GM12878 (cell line): ENCODE data around the gene TSC22D1. TPM values are rescaled to one million over a fixed set of nuclear protein-coding genes. Genes with fewer than 3 reads are reported as not detected.

Source experiments
- ATAC-seq: fragments of 200-7000 bp; cut with Tn5 transposase; 3 replicates; pipeline ENCODE4 v1.9.1; 2020; ENCODE audit warnings: mild to moderate bottlenecking, moderate library complexity
- BruUV-seq: library from RNA; stranded (reverse); fragments of 400-500 nt; replicated peaks from 2 replicates; lab custom pipeline; 2021; lab: Mats Ljungman, UMichigan
- CTCF ChIA-PET: fragments of 300-600 bp; sonication (Branson Sonifier 250); formaldehyde crosslinking; extraction: SDS; loops from one replicate; lab custom pipeline; 2021; ENCODE audit warnings: inconsistent platforms; lab: Yijun Ruan, JAX
- POLR2A ChIA-PET: fragments of 350-600 bp; formaldehyde crosslinking; extraction: SDS; loops from one replicate; lab custom pipeline; 2021; ENCODE audit warnings: inconsistent platforms; lab: Charles Lee
- RAD21 ChIA-PET: fragments of 300-600 bp; sonication (Branson Sonifier 250); formaldehyde crosslinking; loops from one replicate; lab custom pipeline; 2023; ENCODE audit warnings: antibody characterized with exemption; ENCODE audit not compliant: unreplicated experiment; lab: Charles Lee
- SMC1A ChIA-PET: fragments of 300-600 bp; sonication (Branson Sonifier 250); formaldehyde crosslinking; loops from one replicate; lab custom pipeline; 2023; ENCODE audit not compliant: unreplicated experiment, uncharacterized antibody; lab: Charles Lee
- DNase-seq: peaks from one replicate; pipeline ENCODE4 v3.0.0-alpha.2; 2011; ENCODE audit warnings: low read depth, low spot score
- FAIRE-seq: peaks from 3 replicates; lab custom pipeline; 2011; peaks lifted over from hg19 to GRCh38; lab: Jason Lieb, UNC
- H2AFZ ChIP-seq: 2 replicates; pipeline ENCODE4 v1.6.0; 2011; ENCODE audit warnings: low read depth, low read length, control low read depth; ENCODE audit not compliant: control insufficient read depth
- H3K27ac ChIP-seq: 2 replicates; pipeline ENCODE4 v1.5.1; 2011; ENCODE audit warnings: control low read depth; ENCODE audit not compliant: control insufficient read depth, insufficient read depth
- H3K27me3 ChIP-seq, 2 experiments: replicated peaks in 1 of 2; 2 replicates each; pipeline versions ENCODE4 v1.6.0 to v1.6.1; 2011; ENCODE audit warnings: low read length in 1 of 2; ENCODE audit not compliant: control insufficient read depth in 2 of 2, insufficient read depth in 2 of 2
- H3K36me3 ChIP-seq, 2 experiments: 2 replicates each; pipeline ENCODE4 v1.5.1; 2011; ENCODE audit warnings: low read length in 1 of 2; ENCODE audit not compliant: control insufficient read depth in 2 of 2, insufficient read depth in 2 of 2
- H3K4me1 ChIP-seq: 2 replicates; pipeline ENCODE4 v1.6.1; 2011; ENCODE audit warnings: mild to moderate bottlenecking, low read length, moderate library complexity, mixed read lengths; ENCODE audit not compliant: control insufficient read depth, insufficient read depth
- H3K4me2 ChIP-seq: 2 replicates; pipeline ENCODE4 v1.6.0; 2011; ENCODE audit warnings: control low read depth; ENCODE audit not compliant: control insufficient read depth, insufficient read depth
- H3K4me3 ChIP-seq: fragments of 200-600 bp; sonication (generic); 2 replicates; pipeline ENCODE4 v1.5.1; 2016
- H3K79me2 ChIP-seq: 2 replicates; pipeline ENCODE4 v1.6.0; 2011; ENCODE audit warnings: low read length; ENCODE audit not compliant: control insufficient read depth, insufficient read depth
- H3K9ac ChIP-seq: 2 replicates; pipeline ENCODE4 v1.8.0; 2011; ENCODE audit warnings: low read length, control low read depth, mixed read lengths; ENCODE audit not compliant: control insufficient read depth, insufficient read depth
- H3K9me3 ChIP-seq: replicated peaks from 3 replicates; pipeline ENCODE4 v1.5.1; 2011; ENCODE audit warnings: mild to moderate bottlenecking, low read length; ENCODE audit not compliant: control insufficient read depth, insufficient read depth
- H4K20me1 ChIP-seq: 2 replicates; pipeline ENCODE4 v1.6.0; 2011; ENCODE audit not compliant: control insufficient read depth, insufficient read depth
- BMI1 ChIP-seq: fragments of 450-650 bp; IDR thresholded peaks from 2 replicates; pipeline ENCODE4 v1.6.1; 2016; ENCODE audit warnings: mild to moderate bottlenecking, moderate library complexity, borderline replicate concordance
- CBFB ChIP-seq: IDR thresholded peaks from 2 replicates; pipeline ENCODE4 v1.6.1; 2016; ENCODE audit warnings: antibody characterized with exemption, low read depth
- CBX5 ChIP-seq: sonication (generic); IDR thresholded peaks from 2 replicates; pipeline ENCODE4 v1.6.1; 2016; ENCODE audit warnings: low read depth, moderate library complexity, mild to moderate bottlenecking, inconsistent platforms
- CUX1 ChIP-seq: IDR thresholded peaks from 2 replicates; pipeline ENCODE4 v1.6.1; 2012; ENCODE audit warnings: improper control_type of control experiment, low read depth, low read length; ENCODE audit not compliant: insufficient replicate concordance
- EZH2 ChIP-seq: IDR thresholded peaks from 2 replicates; pipeline ENCODE4 v1.6.1; 2012; ENCODE audit warnings: low read depth, mild to moderate bottlenecking, control low read depth, inconsistent platforms, low read length, borderline replicate concordance; ENCODE audit not compliant: control insufficient read depth
- GATAD2B ChIP-seq: fragments of 450-650 bp; conservative IDR thresholded peaks from 2 replicates; pipeline ENCODE4 v1.6.1; 2017; ENCODE audit warnings: low read depth, mild to moderate bottlenecking, moderate library complexity
- HDAC6 ChIP-seq: fragments of 200-600 bp; sonication (generic); IDR thresholded peaks from one replicate; pipeline ENCODE4 v1.8.0; 2017; ENCODE audit warnings: antibody characterized with exemption; ENCODE audit not compliant: unreplicated experiment
- NFYB ChIP-seq: IDR thresholded peaks from 2 replicates; pipeline ENCODE4 v1.6.1; 2011; ENCODE audit warnings: low read depth, mild to moderate bottlenecking, low read length, improper control_type of control experiment, moderate library complexity; ENCODE audit not compliant: insufficient read depth
- NR2C2 ChIP-seq: IDR thresholded peaks from 2 replicates; pipeline ENCODE4 v1.6.1; 2011; ENCODE audit warnings: borderline replicate concordance, low read depth; ENCODE audit not compliant: control insufficient read depth, insufficient read length
- PKNOX1 ChIP-seq: fragments of 450-650 bp; IDR thresholded peaks from 2 replicates; pipeline ENCODE4 v1.6.1; 2016; ENCODE audit warnings: mild to moderate bottlenecking
- RAD51 ChIP-seq: fragments of 450-650 bp; IDR thresholded peaks from 2 replicates; pipeline ENCODE4 v1.6.1; 2016; ENCODE audit warnings: moderate library complexity, mild to moderate bottlenecking, inconsistent platforms
- RBBP5 ChIP-seq: fragments of 200-600 bp; sonication (generic); conservative IDR thresholded peaks from 2 replicates; pipeline ENCODE4 v1.6.1; 2016
- RFX5 ChIP-seq: IDR thresholded peaks from 2 replicates; pipeline ENCODE4 v1.6.1; 2011; ENCODE audit warnings: low read depth, low read length, improper control_type of control experiment
- RUNX3 ChIP-seq: IDR thresholded peaks from 2 replicates; pipeline ENCODE4 v1.6.1; 2012; ENCODE audit warnings: low read length, inconsistent platforms
- SREBF1 ChIP-seq: IDR thresholded peaks from 2 replicates; pipeline ENCODE4 v1.6.1; 2012; ENCODE audit warnings: mild to moderate bottlenecking, low read length
- SREBF2 ChIP-seq: IDR thresholded peaks from 2 replicates; pipeline ENCODE4 v1.6.1; 2012; ENCODE audit warnings: mild to moderate bottlenecking, low read length
- TAF1 ChIP-seq: IDR thresholded peaks from 2 replicates; pipeline ENCODE4 v1.6.1; 2011; ENCODE audit warnings: mild to moderate bottlenecking, low read depth, low read length, borderline replicate concordance
- YBX1 ChIP-seq: fragments of 450-650 bp; IDR thresholded peaks from 2 replicates; pipeline ENCODE4 v1.6.1; 2016; ENCODE audit warnings: antibody characterized with exemption
- ZBED1 ChIP-seq: IDR thresholded peaks from 2 replicates; pipeline ENCODE4 v1.6.1; 2016; ENCODE audit warnings: borderline replicate concordance
- WGBS: methylation state at CpG from one replicate; pipeline ENCODE4 v1.1.6; 2016; ENCODE audit warnings: low lambda C conversion rate; ENCODE audit not compliant: insufficient replicate concordance, insufficient coverage; ENCODE audit errors: missing lambda C conversion rate; 5-methylcytosine and 5-hydroxymethylcytosine counted together
- in situ Hi-C: fragments of 300-500 bp; cut with MboI; formaldehyde crosslinking; loops from 9 replicates; pipeline ENCODE4 v1.14.3; 2018; ENCODE audit warnings: mixed read lengths
- intact Hi-C: fragments of 100-400 bp; cut with micrococcal nuclease; formaldehyde crosslinking; loops from one replicate; pipeline ENCODE4 v1.14.2; 2022; ENCODE audit not compliant: unreplicated experiment
- polyA plus RNA-seq, 11 experiments: library from polyadenylated mRNA; depleted of rRNA in 4 of 11; unstranded in 6 of 11; stranded (reverse) in 5 of 11; fragments of >200 nt; fragmentation: Nextera tagmentation in 4 of 11; fragmentation: Illumina TruSeq in 1 of 11; extraction: Ambion mirVana in 4 of 11; extraction: Trizol in 1 of 11; gene quantifications; 1 replicate in 1 of 11; 2 replicates in 10 of 11; pipeline versions ENCODE4 v1.2.1 to v1.2.3, GENCODE V29; 2011 to 2016; ENCODE audit warnings: inconsistent platforms in 2 of 11, missing spikeins in 2 of 11, low read depth in 1 of 11
- total RNA-seq, 4 experiments: library from RNA; depleted of rRNA in 3 of 4; stranded (reverse); fragments of >200 nt in 3 of 4; fragmentation: Illumina TruSeq in 1 of 4; extraction: Trizol in 1 of 4; gene quantifications; 2 replicates each; pipeline versions ENCODE4 v1.2.1 to v1.2.3, GENCODE V29; 2013 to 2021

The TSC22D1 gene
- total and polyA plus RNA-seq, 10 of the 15 experiments (the other 5 are each of a cell fraction or from before 2014, with no cell fraction given), result 0.37 to 15.7 (median 7.5) TPM

GRCh38 chr13:44412346-44412935 lies 163.7 kb downstream of the TSC22D1 start (continued):
- TF ChIP-seq NFYB (no peak), CBX5 (no peak), PKNOX1 (no peak), RUNX3 (no peak), CUX1 (no peak)

GRCh38 chr13:44411841-44412240 lies 164.3 kb downstream of the TSC22D1 start:
- no TSS peak for BruUV-seq
- intact Hi-C loops (no loop called here), in situ Hi-C loops (no loop called here)
- SMC1A ChIA-PET, result no interaction called here
- ATAC-seq (no peak), FAIRE-seq (no peak), DNase-seq (no peak)
- H3K79me2 ChIP-seq, result no peaks in the 10 kb centered on the region
- no peaks in the 10 kb centered on the region; the same call in 1 of the 2 replicates for H4K20me1 ChIP-seq
- no peaks in the 10 kb centered on the region; the same call in 2 of the 3 replicates for H3K9me3 ChIP-seq
- H3K36me3 ChIP-seq, result no peaks in the 10 kb centered on the region
- CTCF ChIA-PET, result no interaction called here
- H3K4me3 ChIP-seq, result no peak overlapping the region
- H2AFZ ChIP-seq, result no peak overlapping the region
- no peak overlapping the region for H3K27ac ChIP-seq
- RAD21 ChIA-PET, result no interaction called here
- POLR2A ChIA-PET, result no interaction called here
- no peak overlapping the region for H3K9ac ChIP-seq
- H3K4me2 ChIP-seq, result no peak overlapping the region
- no peaks in the 10 kb centered on the region for H3K4me1 ChIP-seq
- WGBS, result 24% methylated on average over 2 of the region's 2 CpGs
- H3K27me3 ChIP-seq, result peaks cover 0 to 1% of the 10 kb centered on the region in 2 experiments; a peak in 1 of 4 replicates
- no peak for TF ChIP-seq ZBED1
- no peak for TF ChIP-seq CBFB
- TF ChIP-seq SREBF2, result no peak
- no peak for TF ChIP-seq RBBP5
- TF ChIP-seq TAF1, result no peak
- no peak for TF ChIP-seq NR2C2
- no peak for TF ChIP-seq GATAD2B
- TF ChIP-seq YBX1, result no peak
- TF ChIP-seq SREBF1, result no peak
- no peak for TF ChIP-seq RAD51
- no peak for TF ChIP-seq RFX5
- no peak for TF ChIP-seq HDAC6
- no peak for TF ChIP-seq EZH2
- TF ChIP-seq BMI1, result no peak
